NCI-H1436 treated with DMSO at 0.1 percent for 48 hours (cell line): ENCODE data around the gene THSD1.
"Not testable (repeated sequence)": the region's sequence is repeated elsewhere in the genome, so short reads cannot be mapped to it uniquely, and the experiment has no call there.

Source experiments
- DNase-seq: peaks from one replicate; lab custom pipeline; 2025; lab: John Stamatoyannopoulos, UW

The THSD1 gene

DNA sequence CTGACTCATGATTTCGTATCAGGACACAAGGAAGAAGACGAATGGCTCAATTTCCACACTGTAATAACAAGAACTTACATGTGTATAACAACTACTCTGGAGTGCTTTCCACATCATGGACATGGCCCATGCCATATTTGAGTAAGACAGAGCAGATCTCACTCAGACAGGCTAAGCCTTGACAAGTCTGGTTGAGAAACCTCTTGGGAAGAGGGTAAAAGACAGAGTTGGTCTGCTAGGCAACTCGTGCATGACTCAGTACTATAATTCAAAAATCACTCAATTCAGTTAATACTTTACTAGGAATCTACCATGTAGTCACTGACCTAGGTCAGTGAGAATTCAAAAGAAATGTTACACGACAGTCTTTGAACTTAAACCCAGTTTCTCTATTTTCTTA lies 5.7 kb upstream of the THSD1 start:
- no peak for DNase-seq

DNA sequence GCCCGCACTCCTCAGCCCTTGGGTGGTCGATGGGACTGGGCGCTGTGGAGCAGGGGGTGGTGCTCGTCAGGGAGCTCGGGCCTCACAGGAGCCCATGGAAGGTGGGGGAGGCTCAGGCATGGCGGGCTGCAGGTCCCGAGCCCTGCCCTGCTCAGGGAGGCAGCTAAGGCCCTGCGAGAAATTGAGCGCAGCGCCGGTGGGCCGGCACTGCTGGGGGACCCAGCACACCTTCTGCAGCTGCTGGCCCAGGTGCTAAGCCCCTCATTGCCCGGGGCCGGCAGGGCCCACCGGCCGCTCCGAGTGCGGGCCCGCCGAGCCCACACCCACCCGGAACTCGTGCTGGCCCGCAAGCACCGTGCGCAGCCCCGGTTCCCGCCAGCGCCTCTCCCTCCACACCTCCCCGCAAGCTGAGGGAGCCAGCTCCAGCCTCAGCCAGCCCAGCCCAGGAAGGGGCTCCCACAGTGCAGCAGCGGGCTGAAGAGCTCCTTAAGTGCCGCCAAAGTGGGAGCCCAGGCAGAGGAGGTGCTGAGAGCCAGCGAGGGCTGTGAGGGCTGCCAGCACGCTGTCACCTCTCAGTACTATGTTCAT lies 2.2 kb upstream of the THSD1 start:
- DNase-seq, result not testable (repeated sequence)

DNA sequence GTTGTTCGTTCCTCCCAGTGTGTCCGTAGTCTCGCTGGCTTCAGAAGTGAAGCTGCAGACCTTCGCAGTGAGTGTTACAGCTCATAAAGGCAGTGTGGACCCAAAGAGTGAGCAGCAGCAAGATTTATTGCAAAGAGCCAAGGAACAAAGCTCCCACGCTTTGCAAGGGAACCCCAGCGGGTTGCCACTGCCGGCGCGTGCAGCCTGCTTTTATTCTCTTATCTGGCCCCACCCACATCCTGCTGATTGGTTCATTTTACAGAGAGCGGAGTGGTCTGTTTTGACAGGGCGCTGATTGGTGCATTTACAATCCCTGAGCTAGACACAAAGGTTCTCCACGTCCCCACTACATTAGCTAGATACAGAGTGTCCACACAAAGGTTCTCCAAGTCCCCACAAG lies 1.5 kb upstream of the THSD1 start:
- DNase-seq, result not testable (repeated sequence)

DNA sequence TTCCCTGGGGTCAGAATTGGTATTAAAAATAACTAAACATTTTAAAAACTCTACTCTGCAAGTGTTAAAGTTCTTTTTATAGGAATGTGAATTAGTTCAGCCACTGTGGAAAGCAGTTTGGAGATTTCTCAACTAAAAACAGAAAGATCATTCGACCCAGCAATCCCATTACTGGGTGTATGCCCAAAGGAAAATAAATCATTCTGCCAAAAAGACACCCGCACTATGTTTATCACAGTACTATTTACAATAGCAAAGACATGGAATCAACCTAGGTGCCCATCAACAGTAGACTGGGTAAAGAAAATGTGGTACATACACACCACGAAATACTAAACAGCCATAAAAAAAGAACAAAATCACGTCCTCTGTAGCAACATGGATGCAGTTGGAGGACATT lies 657 bp upstream of the THSD1 start:
- no peak for DNase-seq

GRCh38 chr13:52405369-52405766 lies 604 bp downstream of the THSD1 start:
- no peak for DNase-seq

DNA sequence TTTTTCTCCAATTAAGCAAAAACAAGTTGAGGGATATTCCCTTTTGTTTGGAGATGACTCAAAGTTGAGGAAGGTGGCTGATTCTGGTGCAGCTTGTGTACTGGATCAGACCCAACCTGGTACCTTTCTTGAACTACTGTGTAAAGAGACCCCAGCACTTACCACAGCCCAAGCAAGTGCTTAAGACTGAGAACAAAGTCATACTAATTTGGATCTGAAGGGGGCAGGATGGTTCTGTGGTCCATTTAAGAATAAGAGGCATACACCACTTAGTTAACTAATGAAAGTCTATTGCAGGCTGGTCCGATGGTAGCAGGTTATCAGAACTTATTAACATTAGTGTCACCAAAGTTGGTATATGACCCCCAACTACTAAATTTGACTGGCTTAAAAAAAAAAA lies 6.3 kb downstream of the THSD1 start:
- no peak for DNase-seq

DNA sequence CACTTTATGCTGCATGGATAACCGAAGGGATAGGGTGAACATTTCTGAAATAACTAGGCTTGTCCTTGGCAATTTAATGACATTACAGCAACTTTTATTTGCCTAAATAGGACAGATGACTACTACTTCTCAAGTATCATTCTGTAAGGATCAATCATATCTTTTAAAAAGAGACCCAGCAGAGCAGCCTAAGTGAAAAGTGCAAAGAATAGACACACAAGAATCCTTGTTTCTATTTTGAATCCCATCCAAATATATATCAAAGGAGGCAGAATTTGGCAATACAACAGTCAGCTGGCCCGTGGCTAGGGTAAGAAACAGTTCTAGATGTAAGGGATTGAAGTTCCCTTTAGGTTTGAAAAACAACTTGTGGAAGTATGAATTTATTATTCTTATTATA lies 6.9 kb downstream of the THSD1 start:
- no peak for DNase-seq

DNA sequence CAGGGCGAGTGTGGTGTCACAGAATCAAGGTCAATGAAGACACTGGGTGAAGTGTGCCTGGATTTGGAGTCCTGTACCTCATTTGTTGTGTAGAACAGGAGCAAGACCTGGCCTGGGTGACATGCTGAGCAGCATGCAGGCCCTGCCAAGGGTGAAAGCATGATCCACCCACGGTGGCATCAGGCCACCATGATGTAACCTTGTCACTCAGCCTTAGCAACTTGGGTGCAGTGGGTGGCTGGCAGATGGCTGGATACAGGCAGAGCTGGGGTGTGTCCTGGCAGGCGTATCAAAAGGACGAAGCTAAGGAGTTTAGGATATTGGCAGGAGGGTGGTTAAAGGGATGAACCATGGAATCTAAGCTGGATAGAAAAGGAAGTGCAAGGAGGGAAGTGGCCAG lies 10.3 kb downstream of the THSD1 start:
- no peak for DNase-seq

DNA sequence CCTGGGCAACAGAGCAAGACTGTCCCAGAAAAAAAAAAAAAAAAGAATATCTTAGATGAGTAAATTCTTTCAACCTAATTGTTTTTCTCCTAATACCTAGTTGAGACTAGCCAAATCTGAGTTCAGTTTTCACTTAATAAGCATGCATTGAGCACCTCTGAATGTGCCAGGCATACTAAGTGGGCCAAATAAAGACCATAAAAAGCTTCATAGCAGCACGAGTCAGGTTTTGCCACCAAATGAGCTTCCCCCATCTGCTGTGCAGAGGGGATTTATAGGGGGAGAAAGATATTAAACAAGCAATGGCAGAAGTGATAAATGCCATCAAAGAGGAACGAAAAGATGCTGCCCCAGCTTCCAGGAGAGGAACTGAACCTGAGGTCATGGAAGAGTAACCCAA lies 11.4 kb downstream of the THSD1 start:
- no peak for DNase-seq

DNA sequence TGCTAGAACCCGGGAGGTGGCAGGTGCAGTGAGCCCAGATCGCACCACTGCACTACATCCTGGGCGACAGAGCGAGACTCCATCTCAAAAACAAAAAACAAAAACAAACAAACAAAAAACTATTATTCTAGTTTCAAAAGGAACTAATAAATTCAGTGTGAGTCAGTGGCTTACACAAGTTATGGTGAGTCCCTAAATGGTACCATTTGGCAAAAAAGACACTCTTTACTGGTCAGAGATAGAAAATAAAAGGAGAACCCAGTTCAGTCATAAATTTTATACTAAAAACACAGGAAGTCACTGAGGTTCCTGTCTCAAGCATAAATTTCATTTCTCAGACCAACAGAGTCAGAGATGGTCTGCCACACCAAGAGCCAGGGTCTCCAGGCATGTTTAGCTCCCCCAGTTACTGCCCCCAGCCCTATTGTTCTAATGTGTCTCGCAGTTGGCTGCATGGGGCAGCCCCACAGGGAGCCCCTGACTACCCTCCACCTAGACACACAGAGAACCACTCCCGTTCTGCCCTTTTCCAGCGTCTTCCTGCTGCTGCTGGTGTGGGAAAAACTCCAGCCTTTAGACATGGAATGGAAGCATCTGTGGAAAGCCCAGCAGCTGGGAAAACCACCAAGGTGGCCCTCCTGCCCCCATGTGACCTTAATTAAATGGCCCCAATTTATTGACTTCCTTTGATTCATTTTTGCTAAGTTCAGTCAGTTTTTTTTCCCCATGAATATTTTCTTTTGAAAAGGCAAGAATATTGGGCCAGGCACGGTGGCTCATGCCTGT lies 12.2 kb downstream of the THSD1 start:
- no peak for DNase-seq

- DNase-seq, result no peak
These were observed 18.3 kb downstream of the THSD1 start for GRCh38 chr13:52387721-52388120.

GRCh38 chr13:52385870-52386269 lies 20.1 kb downstream of the THSD1 start:
- no peak for DNase-seq

- no peak for DNase-seq
These were observed 22.6 kb downstream of the THSD1 start for GRCh38 chr13:52383366-52383765.

GRCh38 chr13:52378312-52378711 lies 27.7 kb downstream of the THSD1 start:
- no peak for DNase-seq

DNA sequence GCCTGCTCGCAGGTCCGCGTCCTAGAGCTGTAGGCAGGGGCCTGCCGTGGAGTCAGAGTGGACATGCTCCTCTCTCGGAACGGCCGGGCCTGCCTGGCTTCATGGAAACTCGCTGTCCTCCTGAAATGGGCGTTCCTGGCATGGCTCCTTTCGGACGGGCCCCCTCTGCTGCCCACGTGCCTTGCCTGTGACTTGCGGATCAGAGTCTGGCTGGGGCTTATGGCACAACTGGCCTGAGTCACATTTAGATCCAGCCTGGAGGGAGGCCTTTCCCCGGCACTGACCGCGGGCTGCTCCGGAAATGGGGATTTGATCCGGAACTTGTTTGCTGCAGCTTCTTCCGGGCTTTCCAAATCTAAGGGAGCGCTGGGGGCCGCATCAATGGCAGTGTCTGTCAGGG lies 28.1 kb downstream of the THSD1 start:
- no peak for DNase-seq

GRCh38 chr13:52374873-52375411 lies 31.0 kb downstream of the THSD1 start:
- DNase-seq, result no peak

GRCh38 chr13:52374389-52374788 lies 31.6 kb downstream of the THSD1 start:
- DNase-seq, result no peak

DNA sequence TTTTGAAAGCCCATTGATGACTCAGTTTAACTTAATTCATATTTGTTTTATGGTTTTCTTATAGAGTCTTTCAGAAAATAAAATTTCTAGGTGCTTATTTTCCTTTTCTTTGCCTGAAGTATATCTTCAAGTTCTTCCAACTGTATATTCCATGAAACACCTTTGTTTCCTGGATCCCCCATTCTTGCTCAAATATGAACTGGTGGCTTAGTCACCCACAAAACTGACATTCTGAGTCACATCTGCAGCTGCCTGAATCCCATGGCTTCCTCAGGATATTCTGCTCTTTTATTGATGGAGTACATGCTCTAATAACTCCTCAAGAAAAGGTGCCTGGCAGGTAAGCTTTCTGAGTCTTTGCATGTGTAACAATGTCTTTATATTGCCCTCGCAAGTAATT lies 32.7 kb downstream of the THSD1 start:
- not testable (repeated sequence) for DNase-seq

DNA sequence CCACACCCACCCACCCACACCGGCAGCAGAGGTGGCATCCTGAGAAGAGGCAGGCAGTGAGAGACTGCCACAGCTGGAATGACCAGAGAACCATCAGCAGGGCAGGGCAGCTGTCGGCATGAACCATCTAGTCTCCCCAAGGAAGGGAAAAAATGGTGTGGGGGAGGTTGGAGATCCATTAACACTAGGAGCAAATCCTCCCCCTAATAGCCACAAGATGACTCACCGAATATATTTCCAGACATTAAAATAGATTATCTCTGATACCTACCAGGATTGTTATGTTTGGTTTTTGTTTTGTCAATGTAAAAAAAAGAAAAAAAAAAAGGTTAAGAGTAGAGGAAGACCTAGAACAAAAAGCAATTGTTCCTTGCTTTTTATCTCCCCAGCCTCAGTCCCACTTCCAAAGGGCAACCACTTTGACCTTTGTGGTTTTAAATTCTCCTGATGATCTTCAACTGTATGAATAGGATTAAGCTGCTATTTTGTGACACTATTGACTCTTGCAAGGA lies 34.2 kb downstream of the THSD1 start:
- DNase-seq, result no peak

DNA sequence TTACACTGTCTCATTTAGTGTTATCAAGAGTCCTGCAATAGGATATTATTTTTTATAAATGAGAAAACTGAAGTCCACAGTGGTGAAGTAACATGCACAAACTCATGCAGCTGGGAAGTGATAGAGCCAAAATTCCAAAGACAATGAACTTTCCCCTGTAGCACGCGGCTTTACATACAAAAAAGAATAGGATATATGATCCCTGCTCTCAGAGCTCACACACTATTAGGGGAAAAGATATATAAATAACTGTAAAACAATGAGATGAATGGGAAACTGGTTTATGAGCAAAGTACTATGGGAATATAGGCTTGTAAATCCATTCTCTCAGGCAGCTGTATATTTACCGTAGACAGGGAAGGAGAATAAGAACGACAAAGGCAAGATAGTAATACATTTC lies 39.7 kb downstream of the THSD1 start:
- DNase-seq, result no peak

GRCh38 chr13:52362169-52362887 lies 43.6 kb downstream of the THSD1 start:
- not testable (repeated sequence) for DNase-seq

GRCh38 chr13:52361225-52361624 lies 44.7 kb downstream of the THSD1 start:
- no peak for DNase-seq

DNA sequence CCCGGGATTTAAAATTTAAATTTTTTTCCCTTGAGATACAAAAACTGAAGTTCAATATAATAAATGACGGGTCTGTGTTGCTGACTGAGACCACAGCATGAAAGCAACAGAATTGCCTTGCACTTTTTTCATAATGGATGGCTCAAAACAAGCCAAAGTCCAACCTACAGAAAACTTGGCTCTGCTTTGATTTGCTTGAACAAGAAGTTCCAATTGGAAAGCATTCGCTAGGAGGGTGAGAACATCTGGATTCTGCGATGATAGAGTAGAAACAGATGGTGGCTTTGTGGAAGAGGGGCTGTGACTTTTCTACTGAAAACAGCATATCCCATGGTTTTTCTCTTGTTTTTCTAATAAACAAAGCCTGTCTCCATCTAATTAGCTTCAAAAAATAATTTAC lies 46.4 kb downstream of the THSD1 start:
- DNase-seq, result no peak
